DMS153 (cell line): ENCODE results near the gene ACVR1C.
A peak's percentile ranks its signal among the peaks of the same experiment; 100 is the strongest.

Experiments
- DNase-seq: peaks from one replicate; lab custom pipeline; 2025; lab: John Stamatoyannopoulos, UW

ACVR1C gene

GRCh38 chr2:157497638-157498314 is 130.9 kb downstream of the ACVR1C start:
- DNase-seq = peak; percentile 25

- DNase-seq = peak; percentile 23
Measured at GRCh38 chr2:157492189-157492773, 136.4 kb downstream of the ACVR1C start.

GRCh38 chr2:157489983-157490382 is 138.7 kb downstream of the ACVR1C start:
- DNase-seq = no peak

- DNase-seq = no peak
Measured at GRCh38 chr2:157488877-157489276, 139.8 kb downstream of the ACVR1C start.

GRCh38 chr2:157487747-157488146 is 140.9 kb downstream of the ACVR1C start:
- DNase-seq = no peak

- DNase-seq = no peak
Measured at GRCh38 chr2:157487271-157487610, 141.4 kb downstream of the ACVR1C start.

GRCh38 chr2:157486596-157487270 is 141.9 kb downstream of the ACVR1C start:
- DNase-seq = no peak

GRCh38 chr2:157480182-157480961 is 148.3 kb downstream of the ACVR1C start:
- DNase-seq = no peak

- DNase-seq = no peak
Measured at GRCh38 chr2:157479081-157480027, 149.3 kb downstream of the ACVR1C start.

- no peak for DNase-seq
Measured at GRCh38 chr2:157477919-157478318, 150.7 kb downstream of the ACVR1C start.

GRCh38 chr2:157476953-157477709 is 151.5 kb downstream of the ACVR1C start:
- DNase-seq = no peak
